Stimulated activated CD8-positive, alpha-beta memory T cell treated with anti-CD3 and anti-CD28 coated beads, Interleukin-2, amount 100 ng/mL, for 1 hour (primary cell): Measurements from ENCODE around the gene HIGD1A.

Experiments
- DNase-seq, 2 donors: peaks; one replicate each; pipeline ENCODE4 v3.0.0-alpha.2; 2020; ENCODE audit warnings: low read depth in 2 of 2

HIGD1A gene

GRCh38 chr3:42804106-42804830 is at the start of gene HIGD1A:
Gene HIGD1A, minus strand, starts transcription at chr3:42804490. Its CDS starts 10,237 bp downstream, at chr3:42794253.
- peak; percentile 82 to 85 for DNase-seq

GRCh38 chr3:42853739-42854302 is 49.5 kb upstream of the HIGD1A start:
- DNase-seq = no peak

- no peak for DNase-seq
These were observed 48.8 kb upstream of the HIGD1A start for GRCh38 chr3:42853056-42853455.

- DNase-seq = no peak
These were observed 48.2 kb upstream of the HIGD1A start for GRCh38 chr3:42852441-42852840.

GRCh38 chr3:42851228-42851834 is 47.0 kb upstream of the HIGD1A start:
- no peak for DNase-seq

- no peak for DNase-seq
These were observed 46.0 kb upstream of the HIGD1A start for GRCh38 chr3:42850263-42850662.

DNA sequence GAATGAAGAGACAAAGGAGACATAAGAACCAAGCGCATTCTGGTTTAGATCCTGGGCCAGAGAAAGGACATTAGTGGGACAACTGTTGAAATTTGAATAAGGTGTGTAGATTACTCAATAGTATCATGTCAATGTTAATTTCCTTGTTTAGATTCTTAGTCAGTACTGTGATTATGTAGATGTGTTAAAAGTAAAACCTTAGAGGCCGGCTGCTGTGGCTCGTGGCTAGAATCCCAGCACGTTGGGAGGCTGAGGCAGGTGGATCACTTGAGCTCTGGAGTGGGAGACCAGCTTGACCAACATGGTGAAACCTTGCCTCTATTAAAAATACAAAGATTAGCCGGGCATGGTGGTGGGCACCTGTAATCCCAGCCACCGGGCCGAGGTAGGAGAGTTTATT is 44.7 kb upstream of the HIGD1A start:
- DNase-seq = no peak

- no peak for DNase-seq
These were observed 43.4 kb upstream of the HIGD1A start for GRCh38 chr3:42847731-42848130.

GRCh38 chr3:42846685-42847522 is 42.6 kb upstream of the HIGD1A start:
- no peak for DNase-seq

DNA sequence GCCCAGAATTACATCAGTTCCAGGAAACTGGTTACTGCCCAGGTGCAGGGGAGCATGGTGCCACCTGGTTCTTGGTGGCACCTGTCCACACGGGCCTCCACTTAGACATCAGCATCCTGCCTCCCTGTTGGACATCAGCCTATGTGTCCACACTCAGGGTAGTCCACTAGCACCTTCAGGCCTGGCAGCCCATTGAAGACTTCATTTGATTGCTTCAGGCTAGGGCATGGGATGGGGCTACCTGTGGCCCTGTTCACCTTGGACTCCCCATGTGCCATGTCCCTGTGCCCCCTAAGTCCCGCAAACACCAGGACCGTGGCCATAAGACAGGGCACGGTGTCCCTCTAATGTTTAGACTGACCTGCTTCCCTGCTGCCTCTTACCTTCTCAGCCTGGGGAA is 40.5 kb upstream of the HIGD1A start:
- no peak for DNase-seq

DNA sequence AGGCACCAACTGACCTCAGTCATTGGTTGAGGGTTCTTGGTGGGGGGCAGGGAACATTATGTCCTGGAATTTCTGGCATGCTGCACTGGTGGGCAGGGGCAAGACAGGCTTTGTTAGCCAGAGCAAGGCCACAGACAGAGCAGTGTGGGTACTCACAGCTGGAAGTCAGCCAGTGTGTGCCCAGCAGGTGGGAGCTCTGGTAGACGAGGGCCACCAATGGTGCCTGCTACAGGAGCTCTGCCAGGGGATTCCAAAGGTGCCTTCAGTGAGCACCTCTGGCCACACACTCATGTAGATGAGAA is 40.1 kb upstream of the HIGD1A start:
- no peak for DNase-seq

DNA sequence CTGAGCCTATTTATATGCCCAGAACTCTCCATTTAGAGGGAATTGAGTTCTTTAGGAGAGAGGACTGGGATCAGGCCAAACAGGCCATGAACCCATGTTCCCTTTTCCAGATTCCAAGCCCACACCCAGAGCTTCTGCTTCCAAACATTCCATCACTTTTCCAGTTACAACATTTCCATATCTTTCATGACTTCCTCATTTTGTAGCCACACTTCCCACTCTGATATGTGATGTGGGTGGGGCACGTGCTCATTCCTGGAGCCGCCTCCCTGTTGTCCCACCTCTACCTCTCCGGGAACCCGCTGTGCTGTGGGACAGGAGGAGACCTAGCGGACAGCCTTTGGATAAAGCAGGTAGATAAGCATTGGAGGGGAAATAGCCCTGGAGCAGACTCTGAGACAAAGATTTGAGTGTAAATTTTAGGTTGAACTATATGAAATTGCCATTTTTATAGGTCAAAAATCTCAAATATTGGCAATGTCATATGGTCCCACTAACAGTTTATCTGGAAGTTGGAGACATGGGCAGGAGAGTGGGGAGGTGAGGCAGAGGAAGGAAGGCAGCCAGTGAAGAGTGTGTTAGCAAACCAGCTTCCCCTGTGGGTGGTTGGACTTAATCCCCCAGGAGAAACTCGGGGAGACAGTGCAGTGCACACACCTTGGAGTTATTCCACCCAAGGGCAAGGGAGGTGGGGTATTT is 39.6 kb upstream of the HIGD1A start:
- no peak for DNase-seq

GRCh38 chr3:42841332-42841731 is 37.0 kb upstream of the HIGD1A start:
- no peak for DNase-seq

- DNase-seq = peak in 1 of 2 donors; percentile 6
These were observed 35.3 kb upstream of the HIGD1A start for GRCh38 chr3:42839616-42840015.

DNA sequence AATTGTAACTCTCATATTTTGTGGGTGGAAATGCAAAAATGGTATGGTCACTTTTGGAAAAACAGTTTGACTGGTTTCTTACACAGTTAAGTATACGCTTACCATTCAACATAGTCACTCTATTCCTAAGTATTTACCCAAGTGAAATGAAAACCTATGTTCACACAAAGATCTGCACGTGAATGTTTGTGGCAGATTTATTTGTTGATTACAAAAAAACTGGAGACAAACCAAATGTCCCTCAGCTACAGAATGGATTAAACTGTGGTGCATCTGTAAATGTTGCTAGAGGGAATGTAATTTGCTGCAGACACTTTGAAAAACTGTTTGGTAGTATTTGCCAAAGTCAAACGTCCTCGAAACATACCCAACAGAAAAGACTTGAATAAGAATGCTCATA is 34.3 kb upstream of the HIGD1A start:
- DNase-seq = no peak

GRCh38 chr3:42836150-42837123 is 32.1 kb upstream of the HIGD1A start:
- DNase-seq = no peak

GRCh38 chr3:42831321-42831713 is 27.0 kb upstream of the HIGD1A start:
- DNase-seq = peak; percentile 39 to 57

GRCh38 chr3:42830437-42831320 is 26.4 kb upstream of the HIGD1A start:
- DNase-seq = no peak

- DNase-seq = no peak
These were observed 25.5 kb upstream of the HIGD1A start for GRCh38 chr3:42829628-42830436.
